HG03095 (cell line): Measurements from ENCODE around the gene SIL1.

Source experiments
- ATAC-seq: cut with Tn5 transposase; IDR thresholded peaks from one replicate; pipeline ENCODE4 v1.9.1; 2021; ENCODE audit warnings: moderate library complexity; ENCODE audit not compliant: unreplicated experiment

The SIL1 gene

DNA sequence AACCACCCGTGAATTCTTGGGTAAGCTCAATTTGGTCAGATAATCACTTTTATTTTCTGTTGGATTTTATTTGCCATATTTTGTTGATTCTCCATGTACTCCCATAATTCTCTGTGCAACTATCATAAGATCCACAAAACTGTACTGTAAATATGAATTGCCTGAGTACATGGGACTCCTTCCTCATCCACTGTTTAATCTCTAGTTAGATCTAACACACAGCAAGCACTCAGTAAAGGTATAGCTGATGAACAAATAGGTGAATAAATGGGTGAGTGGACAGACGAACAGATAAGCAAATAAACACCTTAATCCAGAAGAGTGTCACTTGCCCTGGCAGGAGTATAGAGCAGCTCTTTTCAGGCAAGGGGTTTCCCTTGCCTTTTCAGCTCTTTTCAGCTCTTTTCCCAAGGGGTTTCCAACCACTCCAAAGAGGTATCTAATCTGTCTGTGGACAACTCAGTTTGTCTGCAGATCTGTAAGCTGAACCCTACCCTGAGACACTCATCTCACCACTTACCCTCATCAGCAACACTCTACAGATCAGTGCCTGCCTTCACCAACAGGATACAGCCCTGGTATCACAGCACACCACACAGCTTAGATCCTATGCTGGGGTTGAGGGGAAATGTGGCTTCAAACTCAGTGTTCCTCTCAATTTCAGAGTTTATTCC is 51.2 kb downstream of the SIL1 start:
- no peak for ATAC-seq

DNA sequence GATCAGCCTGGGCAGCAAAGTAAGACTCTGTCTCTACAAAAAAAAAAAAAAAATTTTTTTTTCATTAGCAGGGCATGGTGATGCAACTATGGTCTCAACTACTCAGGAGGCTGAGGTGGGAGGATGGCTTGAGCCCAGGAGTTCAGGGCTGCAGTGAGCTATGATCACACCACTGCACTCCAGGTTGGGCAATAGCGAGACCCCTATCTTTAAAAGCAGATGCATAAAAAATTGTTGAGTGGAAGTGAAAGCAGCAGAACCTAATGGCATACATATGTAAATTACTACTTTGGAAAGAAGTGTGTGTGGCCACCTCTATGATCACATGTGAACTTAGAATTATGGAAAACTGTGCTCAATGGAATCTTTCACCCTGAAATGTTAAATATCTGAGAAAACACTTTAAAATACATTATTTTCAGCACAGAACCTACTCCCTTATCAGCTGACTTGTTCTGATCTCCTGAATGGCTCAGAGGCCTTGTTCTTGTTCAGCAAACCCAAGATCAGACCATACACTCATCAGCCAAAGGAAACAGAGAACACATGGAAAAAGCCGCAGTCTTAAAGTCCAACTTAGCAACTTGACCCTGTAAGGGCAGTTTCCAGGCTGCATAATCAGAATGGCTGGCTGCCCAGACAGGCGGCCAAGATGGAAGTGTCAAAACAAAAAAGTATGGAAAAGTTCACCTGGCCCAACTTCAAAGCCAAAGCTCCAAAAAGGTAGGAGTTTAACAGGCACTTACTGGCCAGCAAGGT is 56.5 kb downstream of the SIL1 start:
- no peak for ATAC-seq

DNA sequence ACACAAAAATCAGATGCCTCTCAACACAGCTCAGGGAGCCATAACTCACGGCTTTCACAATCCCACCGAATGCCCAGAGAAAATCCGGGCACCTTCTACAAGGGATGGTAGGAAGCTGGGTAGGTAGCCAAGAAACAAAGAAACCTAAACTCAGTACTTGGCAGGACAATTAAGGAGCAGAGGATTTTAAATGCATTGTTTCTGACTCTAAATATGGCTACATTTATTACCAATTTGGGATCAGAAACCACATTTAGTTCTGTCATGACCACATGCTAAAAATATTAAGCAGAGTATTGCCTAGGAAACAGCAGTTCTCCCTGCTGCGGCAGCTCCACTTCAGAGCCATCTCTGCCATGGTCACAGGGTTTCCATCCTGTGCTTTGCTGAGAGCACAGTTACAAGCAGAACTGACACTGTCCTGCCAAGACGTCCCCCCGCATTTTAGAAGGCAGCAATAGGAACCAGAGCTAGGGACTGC is 57.5 kb downstream of the SIL1 start:
- no peak for ATAC-seq

DNA sequence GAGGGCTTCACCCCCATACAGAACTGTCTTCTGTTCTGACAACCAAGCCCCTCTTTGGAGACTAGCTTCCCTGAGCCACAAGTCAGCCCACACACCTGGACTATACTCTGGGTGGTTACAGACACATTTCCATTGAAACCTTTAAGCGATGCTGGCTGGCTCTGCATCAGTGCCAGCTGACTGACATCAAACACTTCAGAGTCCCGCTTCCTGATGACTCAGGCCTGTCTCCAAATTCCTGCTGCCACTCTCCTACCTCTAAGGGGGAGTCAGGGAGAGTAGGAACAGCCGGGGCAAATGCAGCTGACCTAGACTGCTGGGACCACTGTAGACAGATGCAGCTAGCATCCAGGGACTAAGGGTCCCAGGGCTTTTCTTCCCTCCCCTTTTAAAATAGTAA is 59.4 kb downstream of the SIL1 start:
- ATAC-seq, result no peak

DNA sequence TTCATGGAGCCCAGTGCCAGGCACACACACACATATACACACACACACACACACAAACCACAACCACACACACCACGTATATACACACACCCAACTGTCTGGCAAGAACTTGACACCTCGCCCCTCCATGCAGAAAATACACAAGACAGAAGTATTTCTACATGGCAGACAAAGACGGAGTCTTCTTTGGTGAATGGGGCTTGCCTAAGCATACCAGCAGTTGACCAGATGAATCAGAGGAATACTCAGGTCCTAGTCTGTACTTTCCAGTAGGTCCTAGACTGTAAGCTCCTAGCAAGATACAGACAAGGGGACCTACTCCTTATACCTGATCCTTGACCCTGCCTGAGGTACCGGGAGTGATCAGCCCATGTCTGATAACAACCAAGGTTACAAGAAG is 60.1 kb downstream of the SIL1 start:
- no peak for ATAC-seq

DNA sequence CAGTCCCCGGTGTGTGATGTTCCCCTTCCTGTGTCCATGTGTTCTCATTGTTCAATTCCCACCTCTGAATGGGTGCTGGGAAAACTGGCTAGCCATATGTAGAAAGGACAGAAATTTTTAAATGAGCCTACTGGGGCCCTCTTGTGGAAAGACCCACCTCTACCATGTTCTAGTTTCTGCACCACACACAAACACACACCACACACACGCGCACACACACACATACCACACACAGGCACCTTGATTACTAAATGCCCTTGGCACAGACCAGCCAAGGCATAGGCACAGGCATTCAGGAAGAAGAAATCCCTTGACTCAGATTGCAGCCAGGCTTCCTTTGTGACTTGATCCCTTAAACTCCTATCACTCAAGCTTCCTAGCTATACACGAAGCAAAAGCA is 60.5 kb downstream of the SIL1 start:
- ATAC-seq, result no peak

DNA sequence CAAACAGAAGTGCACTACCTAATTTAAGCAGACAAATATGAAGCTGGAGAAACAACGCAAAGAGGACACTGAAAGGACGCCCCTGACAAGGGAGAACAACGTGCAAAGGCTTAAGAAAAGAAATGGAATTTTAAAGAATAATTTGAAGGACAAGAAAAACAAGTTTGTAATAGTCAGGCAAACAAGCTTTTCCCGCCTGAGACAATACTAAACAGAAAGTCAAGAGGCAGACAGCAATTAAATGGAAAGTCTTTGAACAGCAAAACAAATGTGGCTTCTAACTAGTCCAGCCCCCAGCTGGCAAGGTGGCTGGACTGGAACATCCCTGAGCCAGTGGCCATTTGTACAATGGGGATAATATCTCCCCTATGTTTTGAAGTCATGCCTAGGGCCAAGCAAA is 63.3 kb downstream of the SIL1 start:
- ATAC-seq, result no peak

DNA sequence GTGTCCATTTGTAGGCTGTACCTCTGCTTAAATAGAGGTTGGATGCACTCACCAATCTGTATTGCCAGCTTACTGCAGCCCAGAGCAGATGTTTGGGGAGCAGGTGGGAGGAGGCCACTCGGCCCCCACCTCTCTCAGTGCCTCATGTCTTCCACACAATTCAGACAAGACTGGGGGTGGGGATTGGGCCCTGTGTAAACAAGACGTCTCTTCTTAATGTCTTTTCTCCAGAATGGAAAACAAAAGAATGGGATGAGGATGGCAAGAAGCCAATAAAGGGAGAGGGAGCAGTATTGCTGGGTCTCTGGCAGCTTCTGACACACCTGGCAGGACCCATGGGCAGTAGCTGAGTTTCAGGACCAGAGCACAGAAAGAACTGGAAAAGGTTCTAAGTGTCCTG is 64.9 kb downstream of the SIL1 start:
- ATAC-seq, result no peak

DNA sequence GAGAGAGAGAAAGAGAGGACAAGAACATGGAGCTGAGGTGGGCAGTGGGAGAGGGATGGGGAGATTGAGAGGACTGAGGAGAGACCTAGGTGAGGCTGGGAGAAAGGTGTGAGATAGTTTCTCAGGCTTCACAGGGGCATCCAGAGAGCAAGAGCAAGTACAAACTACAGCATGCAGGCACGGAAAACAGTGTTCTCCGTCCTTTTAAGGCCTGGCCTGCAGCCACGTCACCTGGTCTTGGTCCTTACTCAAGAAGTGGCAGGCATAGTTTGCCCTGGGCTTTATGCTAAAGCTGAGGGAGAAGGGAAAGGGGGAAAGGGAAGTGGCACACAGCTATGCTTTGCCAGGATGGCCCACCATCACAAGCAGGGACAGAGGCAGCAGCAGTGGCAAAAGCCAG is 65.7 kb downstream of the SIL1 start:
- ATAC-seq, result no peak

DNA sequence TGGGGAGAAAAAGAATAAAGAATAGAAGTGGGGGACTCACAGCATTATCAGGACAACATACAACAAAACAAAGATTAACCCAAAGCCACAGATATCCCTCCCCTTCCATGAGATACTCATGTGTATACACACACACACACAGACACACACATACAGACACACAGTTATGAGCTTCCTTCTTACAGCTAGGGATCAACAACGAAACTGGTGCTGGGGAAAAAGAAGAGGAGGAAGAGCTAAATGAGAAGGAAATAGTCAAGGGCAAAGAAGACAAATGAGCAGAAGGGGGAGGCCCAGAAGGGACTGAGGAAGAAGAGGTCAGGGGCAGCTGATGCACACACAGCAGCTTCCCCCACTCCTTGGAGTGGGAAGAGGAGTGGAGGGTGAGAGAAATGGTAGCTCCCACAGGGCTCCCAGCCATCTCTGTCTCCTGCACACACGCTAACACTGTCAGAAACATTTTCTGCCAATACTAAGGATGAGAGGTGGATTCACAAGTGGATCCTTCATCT is 66.2 kb downstream of the SIL1 start:
- no peak for ATAC-seq

DNA sequence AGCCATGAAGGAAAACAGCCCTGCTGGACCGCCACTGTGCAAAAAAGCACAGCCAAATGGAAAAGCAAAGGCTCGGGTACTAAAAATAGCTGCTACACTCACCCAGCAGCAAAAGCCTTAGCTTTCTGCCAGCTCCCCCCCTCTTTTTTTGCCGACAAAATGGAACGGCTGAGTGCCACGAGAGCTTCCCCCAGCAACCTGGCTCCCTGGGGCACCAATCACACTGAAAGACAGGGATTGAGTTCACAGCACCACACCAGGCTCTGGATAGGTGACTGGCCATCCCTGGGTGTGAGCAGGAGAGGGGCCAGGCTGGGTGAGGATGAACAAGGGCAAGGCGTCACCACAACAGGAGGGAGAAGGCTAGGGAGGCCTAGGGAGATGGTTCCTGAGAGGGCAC is 66.7 kb downstream of the SIL1 start:
- ATAC-seq, result no peak

DNA sequence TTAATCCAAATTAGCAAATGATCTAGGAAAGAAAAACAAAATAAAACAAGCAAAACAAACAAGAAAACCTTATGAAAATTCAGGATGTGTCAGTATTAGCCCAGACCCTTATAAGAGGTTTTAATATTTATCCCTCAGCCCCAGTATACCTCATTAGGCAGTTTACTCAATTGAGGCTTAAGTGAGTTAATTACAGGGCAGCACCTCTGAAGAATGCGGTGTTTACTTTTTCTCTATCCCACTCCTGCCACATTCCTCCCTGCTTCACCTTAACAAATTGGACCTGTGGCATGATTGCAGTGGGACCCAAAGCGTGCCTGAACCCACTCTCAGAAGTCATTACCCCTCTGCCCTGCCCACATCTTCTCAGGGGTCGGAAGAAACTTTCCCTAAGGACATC is 67.1 kb downstream of the SIL1 start:
- no peak for ATAC-seq

DNA sequence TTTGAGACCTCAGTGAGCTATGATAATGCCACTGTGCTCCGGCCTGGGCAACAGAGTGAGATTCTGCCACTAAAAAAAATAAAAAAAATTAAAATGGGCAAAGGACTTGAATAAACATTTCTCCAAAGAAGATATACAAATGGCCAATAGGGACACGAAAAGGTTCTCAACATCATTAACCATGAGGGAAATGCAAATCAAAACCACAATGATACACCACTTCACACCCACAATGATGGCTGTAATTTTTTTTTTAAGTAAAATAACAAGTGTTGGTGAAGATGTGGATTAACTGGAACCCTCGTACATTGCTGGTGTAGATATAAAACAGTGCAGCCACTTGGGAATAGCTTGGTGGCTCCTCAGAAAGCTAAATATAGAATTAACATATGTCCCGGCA is 68.0 kb downstream of the SIL1 start:
- no peak for ATAC-seq

DNA sequence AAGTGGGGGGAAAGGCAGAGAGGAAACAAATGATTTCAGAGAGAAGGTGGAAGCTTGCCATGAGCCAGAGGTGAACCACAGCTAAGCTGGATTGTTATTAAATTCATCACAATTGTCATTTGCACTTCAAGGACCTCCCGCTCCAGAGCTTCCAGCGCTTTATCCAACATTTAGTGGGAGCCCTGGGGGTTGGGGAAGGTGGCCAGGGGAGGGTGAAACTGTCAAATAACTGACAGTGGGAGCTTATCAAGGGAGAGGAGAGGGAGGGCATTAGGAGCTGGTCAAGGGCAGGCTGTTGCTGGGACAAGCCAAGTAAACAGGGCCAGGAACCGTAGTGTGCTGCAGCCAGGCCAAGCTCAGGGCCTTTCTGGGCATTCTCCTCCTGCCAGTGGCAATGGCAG is 71.5 kb downstream of the SIL1 start:
- ATAC-seq, result no peak

DNA sequence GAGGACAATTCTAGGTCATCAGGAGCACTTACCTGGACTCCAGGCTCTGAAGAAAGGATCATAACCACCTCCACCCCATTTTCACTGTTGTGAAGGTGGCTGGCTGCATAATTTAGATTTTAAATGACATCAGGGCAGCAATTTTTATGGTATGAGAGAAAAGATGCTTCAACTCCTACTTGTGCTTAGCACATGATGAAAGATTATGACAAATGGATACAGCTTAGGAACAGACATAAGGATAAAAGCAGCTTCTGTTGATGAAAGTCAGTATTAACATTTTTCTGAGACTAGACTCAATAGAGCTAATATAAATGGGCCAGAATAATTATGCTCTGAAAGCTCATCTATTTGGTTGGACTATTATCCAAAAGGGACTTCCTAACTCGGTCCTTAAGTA is 72.2 kb downstream of the SIL1 start:
- ATAC-seq, result no peak

DNA sequence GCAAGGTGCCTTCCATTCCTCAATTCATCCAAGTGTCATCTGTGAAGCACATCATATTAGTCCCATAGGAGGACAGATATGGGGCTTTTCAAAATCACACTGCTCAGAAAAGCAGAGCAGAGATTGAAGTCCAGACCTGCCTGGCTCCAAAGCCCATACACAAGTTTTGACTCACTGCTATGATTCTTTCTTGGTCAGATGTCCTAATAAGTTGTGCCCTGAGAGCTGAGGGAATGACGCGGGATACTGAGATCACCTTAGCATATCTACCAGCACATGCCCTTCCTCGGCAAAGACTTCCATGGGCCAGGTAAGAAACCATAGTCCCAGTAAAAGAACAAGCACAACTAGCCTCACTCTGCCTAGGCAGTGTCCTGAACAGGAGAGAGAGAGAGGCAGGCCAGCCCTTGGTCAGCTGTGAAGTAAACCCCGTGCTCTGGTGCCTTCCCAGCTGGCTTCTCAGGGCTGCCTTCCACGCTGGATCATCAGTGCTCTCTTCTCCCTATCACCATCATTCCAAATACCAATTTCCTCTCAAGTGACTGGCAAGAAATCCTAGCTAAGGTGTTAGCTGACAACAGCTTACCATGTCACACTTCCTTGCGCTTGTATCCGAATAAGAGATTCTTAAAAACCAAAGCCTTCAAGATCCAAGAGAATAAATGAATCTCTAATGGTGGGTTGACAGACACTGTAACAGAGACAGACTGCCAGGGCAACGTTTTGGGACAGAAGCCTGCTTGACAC is 73.2 kb downstream of the SIL1 start:
- no peak for ATAC-seq

DNA sequence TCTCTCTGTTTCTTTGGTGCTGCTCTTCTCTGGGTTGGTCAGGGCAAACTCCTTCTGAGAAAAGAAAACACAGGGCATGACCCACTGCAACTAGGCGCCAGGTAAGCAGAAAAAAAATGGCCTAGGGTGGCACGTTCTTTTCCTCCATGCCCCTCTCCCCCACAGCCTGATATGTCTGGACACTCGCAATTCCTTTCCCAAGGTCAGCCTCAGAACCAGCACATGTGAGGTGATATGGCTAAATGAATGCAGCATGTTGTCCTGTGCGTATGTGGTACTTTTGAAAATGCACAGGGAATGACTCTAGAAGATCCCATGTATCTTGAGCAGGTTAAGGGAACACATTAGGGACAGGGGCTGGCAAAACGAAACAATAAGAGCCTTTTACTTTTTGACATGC is 77.0 kb downstream of the SIL1 start:
- ATAC-seq, result no peak

DNA sequence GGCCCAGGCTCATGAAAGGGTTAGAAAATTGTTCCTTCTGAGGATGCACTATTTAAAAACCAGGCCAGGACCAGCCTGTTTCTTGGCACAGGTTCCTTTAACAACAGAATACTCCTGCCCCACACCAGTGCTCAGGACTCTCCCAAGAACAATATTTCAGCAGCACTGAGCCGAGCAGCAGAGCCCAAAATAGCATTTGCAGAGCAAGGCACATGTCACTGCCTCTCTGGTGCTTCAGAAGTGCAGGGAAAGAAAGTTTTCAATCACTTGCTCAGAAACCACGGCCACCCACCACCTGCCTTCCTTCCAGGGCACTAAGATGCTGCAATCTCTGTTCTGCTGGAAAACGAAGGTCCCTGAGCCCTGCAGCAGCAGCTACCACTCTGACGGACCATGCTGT is 77.6 kb downstream of the SIL1 start:
- no peak for ATAC-seq

DNA sequence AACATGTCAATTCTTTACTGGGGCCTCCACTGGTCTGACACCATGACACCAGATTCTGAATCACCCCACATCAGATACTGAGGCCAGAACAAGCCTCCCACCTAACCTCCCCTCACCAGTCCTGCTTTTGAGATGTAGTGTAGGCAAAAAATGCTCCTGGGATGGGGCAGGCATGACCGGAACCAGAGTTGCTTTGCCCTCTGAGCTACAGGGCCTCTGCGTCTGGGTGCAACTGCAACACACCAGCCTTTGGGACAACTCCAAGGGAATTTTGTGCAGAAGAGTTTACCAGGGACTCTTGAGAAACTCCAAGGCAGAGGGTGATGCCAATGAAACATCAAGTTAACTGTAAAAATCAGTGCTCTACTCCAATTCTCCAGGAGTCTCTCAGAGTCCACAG is 79.4 kb downstream of the SIL1 start:
- no peak for ATAC-seq

DNA sequence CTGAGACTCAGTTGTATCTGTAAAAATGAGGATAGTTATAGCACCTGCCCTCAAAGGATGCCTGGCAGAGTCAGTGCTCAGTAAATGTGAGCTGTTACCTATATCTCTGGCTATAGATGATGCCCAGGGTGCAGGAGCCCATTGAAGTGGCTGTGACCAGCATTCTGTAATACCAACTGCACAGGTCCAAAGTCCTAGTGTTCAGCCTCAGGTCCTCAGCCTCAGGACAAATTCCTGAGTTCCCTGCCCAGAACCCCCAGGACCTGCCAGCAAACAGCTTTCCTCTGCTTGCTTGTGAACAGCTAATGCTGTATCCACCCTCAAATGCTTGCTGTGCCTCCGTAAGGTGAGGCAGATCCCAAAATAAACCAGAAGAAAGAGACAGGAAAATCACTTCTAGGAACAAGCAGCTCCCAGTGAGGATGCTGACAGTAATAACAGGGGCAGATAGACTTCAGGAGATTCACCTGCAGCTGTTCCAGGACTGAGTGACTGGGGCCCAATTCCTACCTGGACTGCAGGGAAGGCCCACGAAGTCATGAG is 80.8 kb downstream of the SIL1 start:
- ATAC-seq, result no peak

DNA sequence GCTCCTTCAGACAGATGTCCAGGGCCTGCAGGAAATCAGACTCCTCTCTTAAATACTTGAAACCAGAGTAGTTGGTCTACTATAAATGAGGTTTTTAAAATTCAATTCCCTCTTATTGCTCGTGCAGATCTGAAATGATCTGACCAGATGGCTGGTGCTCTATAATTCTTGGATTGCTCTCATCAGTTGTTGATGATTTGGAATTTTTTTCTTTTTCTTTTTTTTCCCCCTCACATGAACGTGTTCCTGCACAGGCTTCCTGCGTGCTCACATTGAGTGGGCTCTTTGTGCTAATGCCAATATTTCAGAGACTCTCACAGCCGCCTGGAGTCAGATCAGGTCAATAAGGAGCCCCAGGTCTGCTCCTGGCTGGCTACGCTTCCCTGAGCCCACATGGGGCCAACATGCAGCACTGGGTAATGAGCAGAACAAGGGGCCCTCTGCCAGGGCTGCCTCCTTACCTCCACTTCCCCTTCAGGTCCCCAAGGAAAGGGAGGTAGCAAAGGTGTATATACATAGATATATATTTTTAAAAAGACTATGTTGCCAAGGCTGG is 82.0 kb downstream of the SIL1 start:
- ATAC-seq, result no peak
